A549 (cell line): Measurements from ENCODE around the gene CAPS2.

Source experiments
- BHLHE40 ChIP-seq: IDR thresholded peaks from 2 replicates; pipeline ENCODE4 v1.6.1; 2012; ENCODE audit warnings: low read depth, low read length, inconsistent platforms
- HOXA7 ChIP-seq: fragments of 250-450 bp; sonication (Bioruptor Pico); IDR thresholded peaks from 2 replicates; pipeline ENCODE4 v1.5.0; 2020; ENCODE audit warnings: mild to moderate bottlenecking, moderate library complexity
- HOXB5 ChIP-seq: fragments of 250-450 bp; sonication (Bioruptor Pico); IDR thresholded peaks from 2 replicates; pipeline ENCODE4 v1.5.0; 2020; ENCODE audit warnings: mild to moderate bottlenecking, moderate library complexity
- KDM1A ChIP-seq: fragments of 200-600 bp; sonication (generic); IDR thresholded peaks from 2 replicates; pipeline ENCODE4 v1.6.1; 2016; ENCODE audit warnings: low read depth, mild to moderate bottlenecking
- MAFK ChIP-seq: fragments of 450-650 bp; IDR thresholded peaks from 2 replicates; pipeline ENCODE4 v1.6.1; 2014; ENCODE audit not compliant: partially characterized antibody
- MAX ChIP-seq: IDR thresholded peaks from 2 replicates; pipeline ENCODE4 v1.6.1; 2012
- NFE2L2 ChIP-seq: fragments of 150-350 bp; conservative IDR thresholded peaks from 2 replicates; pipeline ENCODE4 v1.6.1; 2014; ENCODE audit warnings: low read length
- POLR2A ChIP-seq: IDR thresholded peaks from 2 replicates; pipeline ENCODE4 v1.6.1; 2012; ENCODE audit warnings: mild to moderate bottlenecking, low read length
- RARB ChIP-seq: fragments of 250-450 bp; sonication (Bioruptor Pico); IDR thresholded peaks from 2 replicates; pipeline ENCODE4 v1.8.0; 2021; ENCODE audit warnings: mild to moderate bottlenecking, moderate library complexity
- TF ChIP-seq, protein P1 (sequence below): fragments of >200 bp; sonication (Bioruptor Twin); formaldehyde crosslinking; IDR thresholded peaks from 3 replicates; pipeline ENCODE4 v1.5.1; 2016
- TF ChIP-seq, protein P2 (sequence below): fragments of 450-650 bp; IDR thresholded peaks from 2 replicates; pipeline ENCODE4 v1.6.1; 2014; ENCODE audit warnings: antibody characterized with exemption

- TF ChIP-seq RARB (no peak), MAFK (no peak), NFE2L2 (no peak), HOXB5 (no peak), POLR2A (no peak), MAX (no peak), KDM1A (no peak), BHLHE40 (no peak), HOXA7 (CRISPR knock-in tag) (no peak)
- TF ChIP-seq, protein P1, sequence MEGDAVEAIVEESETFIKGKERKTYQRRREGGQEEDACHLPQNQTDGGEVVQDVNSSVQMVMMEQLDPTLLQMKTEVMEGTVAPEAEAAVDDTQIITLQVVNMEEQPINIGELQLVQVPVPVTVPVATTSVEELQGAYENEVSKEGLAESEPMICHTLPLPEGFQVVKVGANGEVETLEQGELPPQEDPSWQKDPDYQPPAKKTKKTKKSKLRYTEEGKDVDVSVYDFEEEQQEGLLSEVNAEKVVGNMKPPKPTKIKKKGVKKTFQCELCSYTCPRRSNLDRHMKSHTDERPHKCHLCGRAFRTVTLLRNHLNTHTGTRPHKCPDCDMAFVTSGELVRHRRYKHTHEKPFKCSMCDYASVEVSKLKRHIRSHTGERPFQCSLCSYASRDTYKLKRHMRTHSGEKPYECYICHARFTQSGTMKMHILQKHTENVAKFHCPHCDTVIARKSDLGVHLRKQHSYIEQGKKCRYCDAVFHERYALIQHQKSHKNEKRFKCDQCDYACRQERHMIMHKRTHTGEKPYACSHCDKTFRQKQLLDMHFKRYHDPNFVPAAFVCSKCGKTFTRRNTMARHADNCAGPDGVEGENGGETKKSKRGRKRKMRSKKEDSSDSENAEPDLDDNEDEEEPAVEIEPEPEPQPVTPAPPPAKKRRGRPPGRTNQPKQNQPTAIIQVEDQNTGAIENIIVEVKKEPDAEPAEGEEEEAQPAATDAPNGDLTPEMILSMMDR: no peak
- TF ChIP-seq, protein P2, sequence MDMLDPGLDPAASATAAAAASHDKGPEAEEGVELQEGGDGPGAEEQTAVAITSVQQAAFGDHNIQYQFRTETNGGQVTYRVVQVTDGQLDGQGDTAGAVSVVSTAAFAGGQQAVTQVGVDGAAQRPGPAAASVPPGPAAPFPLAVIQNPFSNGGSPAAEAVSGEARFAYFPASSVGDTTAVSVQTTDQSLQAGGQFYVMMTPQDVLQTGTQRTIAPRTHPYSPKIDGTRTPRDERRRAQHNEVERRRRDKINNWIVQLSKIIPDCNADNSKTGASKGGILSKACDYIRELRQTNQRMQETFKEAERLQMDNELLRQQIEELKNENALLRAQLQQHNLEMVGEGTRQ: no peak
These were observed 24.5 kb downstream of the CAPS2 start for GRCh38 chr12:75305412-75306332.
